PC-3 (cell line): ENCODE data around the gene ZMYND10. TPM values are rescaled to one million over a fixed set of nuclear protein-coding genes. Genes with fewer than 3 reads are reported as not detected.

Experiments
- ATAC-seq: fragments of 200-7000 bp; cut with Tn5 transposase; 2 replicates; pipeline ENCODE4 v1.9.1; 2020; ENCODE audit warnings: mild to moderate bottlenecking, moderate library complexity
- BruUV-seq: library from RNA; stranded (reverse); fragments of 400-500 nt; replicated peaks from 2 replicates; lab custom pipeline; 2021; lab: Mats Ljungman, UMichigan
- CTCF ChIA-PET: fragments of 300-600 bp; sonication (Branson Sonifier 250); formaldehyde crosslinking; loops from one replicate; lab custom pipeline; 2022; ENCODE audit warnings: antibody characterized with exemption; lab: Charles Lee
- POLR2A ChIA-PET: fragments of 300-600 bp; sonication (Branson Sonifier 250); formaldehyde crosslinking; loops from one replicate; lab custom pipeline; 2022; ENCODE audit warnings: antibody characterized with exemption; ENCODE audit not compliant: unreplicated experiment; lab: Charles Lee
- DNase-seq: peaks from one replicate; pipeline ENCODE4 v3.0.0-alpha.2; 2015
- H2AFZ ChIP-seq: fragments of 300-600 bp; sonication (generic); 2 replicates; pipeline ENCODE4 v1.6.0; 2016; ENCODE audit warnings: antibody characterized with exemption, low read length
- H3F3A ChIP-seq: fragments of 300-600 bp; sonication (generic); one replicate; pipeline ENCODE4 v1.6.0; 2017; ENCODE audit warnings: antibody characterized with exemption, low read length, control low read depth, mild to moderate bottlenecking; ENCODE audit not compliant: unreplicated experiment
- H3K27ac ChIP-seq: fragments of 300-600 bp; sonication (generic); 2 replicates; pipeline ENCODE4 v1.5.1; 2016; ENCODE audit warnings: mild to moderate bottlenecking, low read length
- H3K27me3 ChIP-seq: fragments of 300-600 bp; sonication (generic); 2 replicates; pipeline ENCODE4 v1.6.1; 2016; ENCODE audit warnings: low read length, mixed read lengths
- H3K36me3 ChIP-seq: fragments of 300-600 bp; sonication (generic); 2 replicates; pipeline ENCODE4 v1.6.1; 2016; ENCODE audit warnings: low read depth, mixed run types, low read length, mixed read lengths
- H3K4me1 ChIP-seq: fragments of 300-600 bp; sonication (generic); 2 replicates; pipeline ENCODE4 v1.5.1; 2016; ENCODE audit warnings: low read length; ENCODE audit not compliant: insufficient read depth
- H3K4me2 ChIP-seq: fragments of 300-600 bp; sonication (generic); 2 replicates; pipeline ENCODE4 v1.6.0; 2016; ENCODE audit warnings: low read length
- H3K4me3 ChIP-seq: fragments of 300-600 bp; sonication (generic); 2 replicates; pipeline ENCODE4 v1.5.1; 2016; ENCODE audit warnings: mild to moderate bottlenecking, low read length, mixed read lengths
- H3K79me2 ChIP-seq: fragments of 300-600 bp; sonication (generic); 2 replicates; pipeline ENCODE4 v1.6.1; 2017; ENCODE audit warnings: low read length, mixed read lengths
- H3K9ac ChIP-seq: fragments of 300-600 bp; sonication (generic); 2 replicates; pipeline ENCODE4 v1.6.0; 2016; ENCODE audit warnings: mild to moderate bottlenecking, low read length
- H3K9me2 ChIP-seq: fragments of 300-600 bp; sonication (generic); replicated peaks from 2 replicates; pipeline ENCODE4 v1.6.1; 2016; ENCODE audit warnings: mixed run types, low read length, mixed read lengths
- H3K9me3 ChIP-seq: fragments of 300-600 bp; sonication (generic); 2 replicates; pipeline ENCODE4 v1.6.1; 2016; ENCODE audit warnings: low read length, mixed read lengths
- H4K20me1 ChIP-seq: fragments of 300-600 bp; sonication (generic); 2 replicates; pipeline ENCODE4 v1.6.1; 2016; ENCODE audit warnings: low read length, mixed read lengths
- CTCF ChIP-seq: fragments of 300-600 bp; sonication (generic); conservative IDR thresholded peaks from 2 replicates; pipeline ENCODE4 v1.5.1; 2017; ENCODE audit warnings: antibody characterized with exemption, low read depth, mild to moderate bottlenecking, low read length
- EZH2 ChIP-seq: fragments of 300-600 bp; sonication (generic); IDR thresholded peaks from one replicate; pipeline ENCODE4 v1.6.1; 2017; ENCODE audit warnings: antibody characterized with exemption, mild to moderate bottlenecking, low read length; ENCODE audit not compliant: unreplicated experiment
- EZH2phosphoT487 ChIP-seq: fragments of 300-600 bp; sonication (generic); IDR thresholded peaks from 2 replicates; pipeline ENCODE4 v1.6.1; 2018; ENCODE audit warnings: mild to moderate bottlenecking, antibody characterized with exemption, low read length, borderline replicate concordance
- intact Hi-C: fragments of 100-400 bp; cut with micrococcal nuclease; formaldehyde crosslinking; loops from 2 replicates; pipeline ENCODE4 v1.9.0; 2023
- total RNA-seq: library from RNA; depleted of rRNA; stranded (reverse); fragments of >200 nt; gene quantifications from 2 replicates; pipeline ENCODE4 v1.2.3, GENCODE V29; 2014

Gene ZMYND10
- total RNA-seq, 1 experiment from 2014 or later = 1.6 TPM

- no peak overlapping the region for H3K4me3 ChIP-seq
- H2AFZ ChIP-seq = no peak overlapping the region
- ChIA-PET POLR2A (no interaction called here), CTCF (interaction anchor here (0.6 to 0.7 kb wide), 2 partner anchors 22 to 25 kb away, joined by 3 to 8 read pairs; no protein-coding TSS in a partner anchor)
- H3F3A ChIP-seq = no peaks in the 10 kb centered on the region
- H3K79me2 ChIP-seq = peaks cover 18% of the 10 kb centered on the region
- no peak overlapping the region for H3K9ac ChIP-seq
- no peak overlapping the region for H3K27ac ChIP-seq
- no peaks in the 10 kb centered on the region for H4K20me1 ChIP-seq
- peaks cover 26% of the 10 kb centered on the region for H3K4me1 ChIP-seq
- TF ChIP-seq CTCF (no peak), EZH2 (no peak), EZH2phosphoT487 (no peak)
- no peak overlapping the region for H3K4me2 ChIP-seq
- BruUV-seq = no TSS peak
- no peaks in the 10 kb centered on the region for H3K27me3 ChIP-seq
- DNase-seq (no peak), ATAC-seq (no peak)
- no peaks in the 10 kb centered on the region for H3K9me3 ChIP-seq
- intact Hi-C loops = no loop called here
- H3K36me3 ChIP-seq = no peaks in the 10 kb centered on the region
- H3K9me2 ChIP-seq = no peaks in the 10 kb centered on the region
Measured at GRCh38 chr3:50296721-50297383, 48.7 kb downstream of the ZMYND10 start.

- BruUV-seq = no TSS peak
Measured at GRCh38 chr3:50295553-50296431, 49.7 kb downstream of the ZMYND10 start.

More at GRCh38 chr3:50295553-50296431, 49.7 kb downstream of the ZMYND10 start:
- H3K4me1 ChIP-seq = peaks cover 26% of the 10 kb centered on the region
- H3K27ac ChIP-seq = no peak overlapping the region
- DNase-seq (no peak), ATAC-seq (no peak)
- H2AFZ ChIP-seq = no peak overlapping the region
- ChIA-PET POLR2A (no interaction called here), CTCF (no interaction called here)
- intact Hi-C loops = no loop called here
- no peak for TF ChIP-seq EZH2phosphoT487
- no peak for TF ChIP-seq CTCF
- TF ChIP-seq EZH2 = no peak
- no peaks in the 10 kb centered on the region for H3K9me2 ChIP-seq
- no peak overlapping the region for H3K4me2 ChIP-seq
- H3F3A ChIP-seq = no peaks in the 10 kb centered on the region
- no peaks in the 10 kb centered on the region for H3K27me3 ChIP-seq
- H4K20me1 ChIP-seq = no peaks in the 10 kb centered on the region
- H3K9me3 ChIP-seq = no peaks in the 10 kb centered on the region
- H3K9ac ChIP-seq = no peak overlapping the region
- no peak overlapping the region for H3K4me3 ChIP-seq
- H3K36me3 ChIP-seq = no peaks in the 10 kb centered on the region
- peaks cover 28% of the 10 kb centered on the region for H3K79me2 ChIP-seq
